HCT116 (cell line): Measurements from ENCODE around the gene THBS3.

Experiments used
- CTCF ChIP-seq, 3 experiments: fragments of 200-600 bp in 1 of 3; sonication (generic) in 1 of 3; IDR thresholded peaks in 2 of 3; conservative IDR thresholded peaks in 1 of 3; 2 replicates each; pipeline ENCODE4 v1.5.1; 2012 to 2017; ENCODE audit warnings: low read depth in 2 of 3, low read length in 2 of 3, antibody characterized with exemption in 1 of 3, borderline replicate concordance in 1 of 3, control low read depth in 1 of 3, mild to moderate bottlenecking in 1 of 3, mixed read lengths in 1 of 3, mixed run types in 1 of 3, moderate library complexity in 1 of 3; ENCODE audit not compliant: insufficient read depth in 1 of 3
- EZH2 ChIP-seq: fragments of 200-600 bp; sonication (generic); IDR thresholded peaks from 2 replicates; pipeline ENCODE4 v1.6.1; 2017; ENCODE audit warnings: antibody characterized with exemption, mixed run types
- EZH2phosphoT487 ChIP-seq: fragments of 200-600 bp; IDR thresholded peaks from 2 replicates; pipeline ENCODE4 v1.6.1; 2018; ENCODE audit warnings: antibody characterized with exemption, borderline replicate concordance
- POLR2A ChIP-seq: IDR thresholded peaks from 2 replicates; pipeline ENCODE4 v1.7.0; 2011; ENCODE audit warnings: borderline replicate concordance; ENCODE audit not compliant: insufficient read depth, insufficient read length; ENCODE audit errors: extremely low read depth
- POLR2AphosphoS5 ChIP-seq: IDR thresholded peaks from 2 replicates; pipeline ENCODE4 v1.6.1; 2011; ENCODE audit warnings: mild to moderate bottlenecking, low read depth, low read length, moderate library complexity
- REST ChIP-seq: IDR thresholded peaks from 2 replicates; pipeline ENCODE4 v1.6.1; 2012; ENCODE audit warnings: low read depth
- SIN3A ChIP-seq: IDR thresholded peaks from 2 replicates; pipeline ENCODE4 v1.6.1; 2012; ENCODE audit warnings: low read depth
- SRF ChIP-seq: IDR thresholded peaks from 2 replicates; pipeline ENCODE4 v1.6.1; 2012; ENCODE audit warnings: low read depth
- TCF7L2 ChIP-seq: IDR thresholded peaks from 2 replicates; pipeline ENCODE4 v1.7.0; 2011; ENCODE audit warnings: borderline replicate concordance, inconsistent platforms; ENCODE audit not compliant: insufficient read depth, insufficient read length; ENCODE audit errors: extremely low read depth
- YY1 ChIP-seq: IDR thresholded peaks from 2 replicates; pipeline ENCODE4 v1.6.1; 2011; ENCODE audit warnings: low read length, low read depth, moderate library complexity, mild to moderate bottlenecking; ENCODE audit not compliant: insufficient replicate concordance; ENCODE audit errors: extremely low read depth
- ZBTB33 ChIP-seq: IDR thresholded peaks from 2 replicates; pipeline ENCODE4 v1.6.1; 2011; ENCODE audit warnings: mild to moderate bottlenecking, low read length, moderate library complexity; ENCODE audit not compliant: insufficient replicate concordance; ENCODE audit errors: extremely low read depth

- TF ChIP-seq CTCF (IDR thresholded peaks at IDR 0.05 in 2 of 3, conservative IDR thresholded peaks at IDR 0.05 in 1 of 3; ENCODE audit: borderline replicate concordance in 1 of 3, insufficient read depth in 1 of 3, low read depth in 2 of 3, low read length in 2 of 3) (no peak), POLR2AphosphoS5 (no peak), EZH2 (no peak), TCF7L2 (no peak), SRF (no peak), YY1 (no peak), ZBTB33 (no peak), REST (no peak), POLR2A (no peak), SIN3A (no peak), EZH2phosphoT487 (no peak)
Observed at GRCh38 chr1:155207806-155208540, at the start of gene THBS3.
